GM21619 (cell line): ENCODE results near the gene MASP1.

Experiments used
- ATAC-seq: cut with Tn5 transposase; IDR thresholded peaks from one replicate; pipeline ENCODE4 v1.9.1; 2021; ENCODE audit not compliant: unreplicated experiment

Gene MASP1

GRCh38 chr3:187293516-187294430, 2.2 kb upstream of the MASP1 start:
- no peak for ATAC-seq

GRCh38 chr3:187292631-187293515, 1.3 kb upstream of the MASP1 start:
- ATAC-seq, result no peak

GRCh38 chr3:187292181-187292580, 644 bp upstream of the MASP1 start:
- ATAC-seq, result no peak

GRCh38 chr3:187291001-187291511, 481 bp downstream of the MASP1 start:
- ATAC-seq, result no peak

GRCh38 chr3:187290503-187290902, 1.0 kb downstream of the MASP1 start:
- ATAC-seq, result no peak

GRCh38 chr3:187288855-187289605, 2.5 kb downstream of the MASP1 start:
- no peak for ATAC-seq

- no peak for ATAC-seq
These were observed 3.2 kb downstream of the MASP1 start for GRCh38 chr3:187288131-187288854.

- no peak for ATAC-seq
These were observed 4.3 kb downstream of the MASP1 start for GRCh38 chr3:187287256-187287655.

GRCh38 chr3:187286467-187287059, 5.0 kb downstream of the MASP1 start:
- no peak for ATAC-seq

GRCh38 chr3:187281191-187281714, 10.3 kb downstream of the MASP1 start:
- no peak for ATAC-seq

- ATAC-seq, result no peak
These were observed 10.9 kb downstream of the MASP1 start for GRCh38 chr3:187280644-187281043.

- no peak for ATAC-seq
These were observed 14.4 kb downstream of the MASP1 start for GRCh38 chr3:187277129-187277462.

- ATAC-seq, result no peak
These were observed 15.0 kb downstream of the MASP1 start for GRCh38 chr3:187276397-187277128.

GRCh38 chr3:187274977-187275338, 16.6 kb downstream of the MASP1 start:
- ATAC-seq, result no peak

GRCh38 chr3:187274315-187274976, 17.1 kb downstream of the MASP1 start:
- no peak for ATAC-seq

GRCh38 chr3:187271582-187271981, 20.0 kb downstream of the MASP1 start:
- no peak for ATAC-seq

GRCh38 chr3:187269486-187269885, 22.1 kb downstream of the MASP1 start:
- no peak for ATAC-seq

- no peak for ATAC-seq
These were observed 24.2 kb downstream of the MASP1 start for GRCh38 chr3:187267306-187267705.

GRCh38 chr3:187266691-187267090, 24.8 kb downstream of the MASP1 start:
- ATAC-seq, result no peak
